HepG2 (cell line): ENCODE measurements around the gene FAAP20. TPM values are rescaled to one million over a fixed set of nuclear protein-coding genes. Genes with fewer than 3 reads are reported as not detected.

Experiments used
- AGO2 ChIP-seq: fragments of 200-400 bp; formaldehyde crosslinking; optimal IDR thresholded peaks from 2 replicates; pipeline ENCODE3; 2017; ENCODE audit warnings: mild to moderate bottlenecking, low read depth, low read length, moderate library complexity
- CTCF ChIP-seq: sonication (generic); formaldehyde crosslinking; IDR thresholded peaks from 2 replicates; pipeline ENCODE4 v1.5.0; 2020; ENCODE audit warnings: mild to moderate bottlenecking, missing genetic modification reagents, moderate library complexity
- FUBP1 ChIP-seq: sonication (generic); formaldehyde crosslinking; IDR thresholded peaks from 2 replicates; pipeline ENCODE4 v1.5.1; 2020; ENCODE audit warnings: missing genetic modification reagents, mild to moderate bottlenecking, borderline replicate concordance
- HDAC1 ChIP-seq: sonication (generic); formaldehyde crosslinking; IDR thresholded peaks from 2 replicates; pipeline ENCODE4 v1.5.1; 2020; ENCODE audit warnings: mild to moderate bottlenecking, missing genetic modification reagents
- HES4 ChIP-seq: sonication (generic); formaldehyde crosslinking; IDR thresholded peaks from 2 replicates; pipeline ENCODE4 v1.9.0; 2021; ENCODE audit warnings: mild to moderate bottlenecking, missing genetic modification reagents, borderline replicate concordance
- KDM5A ChIP-seq: fragments of 200-600 bp; sonication (generic); IDR thresholded peaks from 2 replicates; pipeline ENCODE4 v1.7.0; 2018; ENCODE audit warnings: antibody characterized with exemption, mild to moderate bottlenecking, low read length, borderline replicate concordance
- MBD4 ChIP-seq: IDR thresholded peaks from 2 replicates; pipeline ENCODE4 v1.6.1; 2012; ENCODE audit warnings: low read length, inconsistent platforms, borderline replicate concordance
- NCOA2 ChIP-seq: sonication (generic); formaldehyde crosslinking; IDR thresholded peaks from 2 replicates; pipeline ENCODE4 v1.8.0; 2022; ENCODE audit warnings: inconsistent platforms
- POGK ChIP-seq: sonication (generic); formaldehyde crosslinking; conservative IDR thresholded peaks from 2 replicates; pipeline ENCODE4 v1.8.0; 2022; ENCODE audit warnings: mild to moderate bottlenecking, moderate library complexity, missing genetic modification reagents
- RBM22 ChIP-seq: fragments of 200-400 bp; formaldehyde crosslinking; optimal IDR thresholded peaks from 2 replicates; pipeline ENCODE3; 2017; ENCODE audit warnings: mild to moderate bottlenecking, low read length, moderate library complexity
- SPEN ChIP-seq: sonication (generic); formaldehyde crosslinking; IDR thresholded peaks from 2 replicates; pipeline ENCODE4 v1.5.1; 2020; ENCODE audit warnings: low read depth, mild to moderate bottlenecking, missing genetic modification reagents
- TERF1 ChIP-seq: sonication (generic); formaldehyde crosslinking; IDR thresholded peaks from 2 replicates; pipeline ENCODE4 v1.8.0; 2022; ENCODE audit warnings: mild to moderate bottlenecking, missing genetic modification reagents, moderate library complexity
- ZNF230 ChIP-seq: sonication (generic); formaldehyde crosslinking; IDR thresholded peaks from 2 replicates; pipeline ENCODE4 v1.4.0; 2020; ENCODE audit warnings: mild to moderate bottlenecking, missing genetic modification reagents
- ZNF264 ChIP-seq: sonication (generic); formaldehyde crosslinking; IDR thresholded peaks from 2 replicates; pipeline ENCODE4 v1.4.0; 2020; ENCODE audit warnings: missing genetic modification reagents
- ZNF281 ChIP-seq: sonication (generic); formaldehyde crosslinking; IDR thresholded peaks from 2 replicates; pipeline ENCODE4 v1.4.0; 2020; ENCODE audit warnings: missing genetic modification reagents, borderline replicate concordance
- ZNF672 ChIP-seq: sonication (generic); formaldehyde crosslinking; IDR thresholded peaks from 2 replicates; pipeline ENCODE4 v1.8.1; 2022; ENCODE audit warnings: missing genetic modification reagents
- ZNF737 ChIP-seq: sonication (generic); formaldehyde crosslinking; IDR thresholded peaks from 2 replicates; pipeline ENCODE4 v1.5.0; 2020; ENCODE audit warnings: missing genetic modification reagents, mild to moderate bottlenecking, borderline replicate concordance
- ZNF768 ChIP-seq: sonication (generic); formaldehyde crosslinking; IDR thresholded peaks from 2 replicates; pipeline ENCODE4 v1.4.0; 2020; ENCODE audit warnings: missing genetic modification reagents
- ZNF788 ChIP-seq: sonication (generic); formaldehyde crosslinking; IDR thresholded peaks from 2 replicates; pipeline ENCODE4 v1.5.0; 2020; ENCODE audit warnings: mild to moderate bottlenecking, missing genetic modification reagents, borderline replicate concordance
- ZNF879 ChIP-seq: sonication (generic); formaldehyde crosslinking; IDR thresholded peaks from 2 replicates; pipeline ENCODE4 v1.8.1; 2023; ENCODE audit warnings: missing genetic modification reagents
- polyA plus RNA-seq, 8 experiments: library from polyadenylated mRNA; depleted of rRNA in 3 of 8; stranded (reverse) in 7 of 8; unstranded in 1 of 8; fragments of >200 nt; fragmentation: Illumina TruSeq in 4 of 8; extraction: Trizol in 4 of 8; gene quantifications; 2 replicates each; pipeline versions ENCODE4 v1.2.1 to v1.2.3, GENCODE V29; 2011 to 2016; ENCODE audit warnings: low read depth in 4 of 8, missing spikeins in 1 of 8, mixed read lengths in 1 of 8; ENCODE audit not compliant: insufficient read depth in 1 of 8
- total RNA-seq, 5 experiments: library from RNA; depleted of rRNA; stranded (reverse); fragments of >200 nt; fragmentation: Illumina TruSeq; extraction: Trizol; gene quantifications; 2 replicates each; pipeline ENCODE4 v1.2.3, GENCODE V29; 2016; ENCODE audit warnings: low read depth in 1 of 5

Gene FAAP20
- total and polyA plus RNA-seq, 2 of the 13 experiments (the other 11 are each of a cell fraction or from before 2014, with no cell fraction given), result 9.6 to 10.8 TPM

GRCh38 chr1:2231532-2232254, 37.1 kb upstream of the FAAP20 start (continued):
- TF ChIP-seq ZNF264 (CRISPR knock-in tag) (no peak), ZNF230 (CRISPR knock-in tag) (no peak), ZNF281 (CRISPR knock-in tag) (no peak), HES4 (CRISPR knock-in tag) (no peak), HDAC1 (peak; percentile 68), TERF1 (CRISPR knock-in tag) (no peak; the same call in 1 of the 2 replicates), NCOA2 (CRISPR knock-in tag) (no peak), AGO2 (peak; percentile 22), POGK (CRISPR knock-in tag) (no peak; the same call in 1 of the 2 replicates), FUBP1 (CRISPR knock-in tag) (no peak), ZNF672 (no peak), KDM5A (peak; percentile 53; the same call in 1 of the 2 replicates), ZNF788 (no peak; the same call in 1 of the 2 replicates), SPEN (CRISPR knock-in tag) (peak; percentile 54; the same call in 1 of the 2 replicates), ZNF768 (CRISPR knock-in tag) (peak; percentile 34; the same call in 1 of the 2 replicates), ZNF737 (CRISPR knock-in tag) (0 out of 2 replicates have a peak, but pooled peaks have one; percentile 24), MBD4 (no peak), CTCF (no peak), ZNF879 (CRISPR knock-in tag) (no peak), RBM22 (peak; percentile 17)
